Measurements from ENCODE around the gene GCN1. TPM values are rescaled to one million over a fixed set of nuclear protein-coding genes. Genes with fewer than 3 reads are reported as not detected.
"Not testable (repeated sequence)": the region's sequence is repeated elsewhere in the genome, so short reads cannot be mapped to it uniquely, and the experiment has no call there.

The GCN1 gene
- total and polyA plus RNA-seq, 2 donors from 2014 or later = 12.2 to 77.6 TPM

GRCh38 chr12:120238839-120239445 lies 44.4 kb upstream of the GCN1 start:
- DNase-seq (peak in 1 of 5 donors; percentile 56), FAIRE-seq (no peak)
- H3K27me3 ChIP-seq (ENCODE audit: control insufficient read depth, insufficient read depth, low read length) = no peaks in the 10 kb centered on the region
- peak overlapping the region; percentile 18 to 39 for H3K27ac ChIP-seq (ENCODE audit: low read depth in 2 of 2, low read length in 2 of 2)
- H3K9ac ChIP-seq (ENCODE audit: low read length in 3 of 3) = no peak overlapping the region
- intact Hi-C loops (cut with DNase I) = no loop called here
- peaks cover 8 to 85% (median 64%) of the 10 kb centered on the region in 3 donors for H3K4me1 ChIP-seq (ENCODE audit: control insufficient read depth in 2 of 3, insufficient read depth in 2 of 3, low read depth in 1 of 3, low read length in 3 of 3)
- H3K9me3 ChIP-seq (ENCODE audit: control insufficient read depth in 2 of 3, insufficient read depth in 1 of 3, low read length in 3 of 3) = no peaks in the 10 kb centered on the region
- H3K4me3 ChIP-seq (ENCODE audit: low read length in 3 of 3) = no peak overlapping the region
- TF ChIP-seq, protein P1, sequence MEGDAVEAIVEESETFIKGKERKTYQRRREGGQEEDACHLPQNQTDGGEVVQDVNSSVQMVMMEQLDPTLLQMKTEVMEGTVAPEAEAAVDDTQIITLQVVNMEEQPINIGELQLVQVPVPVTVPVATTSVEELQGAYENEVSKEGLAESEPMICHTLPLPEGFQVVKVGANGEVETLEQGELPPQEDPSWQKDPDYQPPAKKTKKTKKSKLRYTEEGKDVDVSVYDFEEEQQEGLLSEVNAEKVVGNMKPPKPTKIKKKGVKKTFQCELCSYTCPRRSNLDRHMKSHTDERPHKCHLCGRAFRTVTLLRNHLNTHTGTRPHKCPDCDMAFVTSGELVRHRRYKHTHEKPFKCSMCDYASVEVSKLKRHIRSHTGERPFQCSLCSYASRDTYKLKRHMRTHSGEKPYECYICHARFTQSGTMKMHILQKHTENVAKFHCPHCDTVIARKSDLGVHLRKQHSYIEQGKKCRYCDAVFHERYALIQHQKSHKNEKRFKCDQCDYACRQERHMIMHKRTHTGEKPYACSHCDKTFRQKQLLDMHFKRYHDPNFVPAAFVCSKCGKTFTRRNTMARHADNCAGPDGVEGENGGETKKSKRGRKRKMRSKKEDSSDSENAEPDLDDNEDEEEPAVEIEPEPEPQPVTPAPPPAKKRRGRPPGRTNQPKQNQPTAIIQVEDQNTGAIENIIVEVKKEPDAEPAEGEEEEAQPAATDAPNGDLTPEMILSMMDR (IDR thresholded peaks at IDR 0.05; ENCODE audit: borderline replicate concordance, extremely low read depth, insufficient read depth) = no peak
- no peaks in the 10 kb centered on the region for H3K36me3 ChIP-seq (ENCODE audit: control insufficient read depth in 2 of 3, insufficient read depth in 3 of 3, low read length in 3 of 3)

- peaks cover 8 to 83% (median 62%) of the 10 kb centered on the region in 3 donors for H3K4me1 ChIP-seq (ENCODE audit: control insufficient read depth in 2 of 3, insufficient read depth in 2 of 3, low read depth in 1 of 3, low read length in 3 of 3)
- H3K27ac ChIP-seq (ENCODE audit: low read depth in 2 of 2, low read length in 2 of 2) = peak overlapping the region in 1 of 2 donors; percentile 66
- TF ChIP-seq, protein P1 (IDR thresholded peaks at IDR 0.05; ENCODE audit: borderline replicate concordance, extremely low read depth, insufficient read depth) = no peak
- peak in 1 of 5 donors; percentile 65 for DNase-seq
- no peaks in the 10 kb centered on the region for H3K36me3 ChIP-seq (ENCODE audit: control insufficient read depth in 2 of 3, insufficient read depth in 3 of 3, low read length in 3 of 3)
- no peaks in the 10 kb centered on the region for H3K27me3 ChIP-seq (ENCODE audit: control insufficient read depth, insufficient read depth, low read length)
- H3K9me3 ChIP-seq (ENCODE audit: control insufficient read depth in 2 of 3, insufficient read depth in 1 of 3, low read length in 3 of 3) = no peaks in the 10 kb centered on the region
- no peak overlapping the region for H3K4me3 ChIP-seq (ENCODE audit: low read length in 3 of 3)
- no peak overlapping the region for H3K9ac ChIP-seq (ENCODE audit: low read length in 3 of 3)
- intact Hi-C loops (cut with DNase I) = no loop called here
- FAIRE-seq = no peak
Measured at GRCh38 chr12:120238217-120238616, 43.7 kb upstream of the GCN1 start.

GRCh38 chr12:120237360-120238171 lies 43.1 kb upstream of the GCN1 start:
- Histone ChIP-seq H3K9ac (ENCODE audit: low read length in 3 of 3) (no peak overlapping the region), H3K27ac (ENCODE audit: low read depth in 2 of 2, low read length in 2 of 2) (peak overlapping the region; percentile 66 to 69), H3K36me3 (ENCODE audit: control insufficient read depth in 2 of 3, insufficient read depth in 3 of 3, low read length in 3 of 3) (no peaks in the 10 kb centered on the region), H3K27me3 (ENCODE audit: control insufficient read depth, insufficient read depth, low read length) (no peaks in the 10 kb centered on the region), H3K4me1 (ENCODE audit: control insufficient read depth in 2 of 3, insufficient read depth in 2 of 3, low read depth in 1 of 3, low read length in 3 of 3) (peaks cover 8 to 78% (median 59%) of the 10 kb centered on the region in 3 donors), H3K9me3 (ENCODE audit: control insufficient read depth in 2 of 3, insufficient read depth in 1 of 3, low read length in 3 of 3) (no peaks in the 10 kb centered on the region), H3K4me3 (ENCODE audit: low read length in 3 of 3) (no peak overlapping the region)
- no peak for FAIRE-seq
- peak in 1 of 5 donors; percentile 91 for DNase-seq
- intact Hi-C loops (cut with DNase I) = no loop called here
- TF ChIP-seq, protein P1 (IDR thresholded peaks at IDR 0.05; ENCODE audit: borderline replicate concordance, extremely low read depth, insufficient read depth) = no peak

DNA sequence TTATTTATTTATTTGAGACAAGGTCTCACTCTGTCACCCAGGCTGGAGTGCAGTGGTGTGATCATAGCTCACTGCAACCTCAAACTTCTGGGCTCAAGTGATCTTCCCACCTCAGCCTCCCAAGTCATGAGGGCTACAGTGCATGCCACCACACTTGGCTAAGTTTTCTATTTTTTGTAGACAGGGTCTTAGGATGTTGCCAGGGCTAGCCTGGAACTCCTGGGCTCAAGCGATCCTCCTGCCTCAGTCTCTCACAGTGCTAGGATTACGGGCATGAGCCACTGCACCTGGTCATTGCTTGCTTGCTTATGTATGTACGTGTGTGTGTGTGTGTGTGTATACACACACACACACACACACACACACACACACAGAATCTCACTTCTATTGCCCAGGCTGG lies 42.3 kb upstream of the GCN1 start:
- DNase-seq; H3K4me3 ChIP-seq (ENCODE audit: low read length in 3 of 3); FAIRE-seq; H3K27me3 ChIP-seq (ENCODE audit: control insufficient read depth, insufficient read depth, low read length); H3K36me3 ChIP-seq (ENCODE audit: control insufficient read depth in 2 of 3, insufficient read depth in 3 of 3, low read length in 3 of 3); H3K27ac ChIP-seq (ENCODE audit: low read depth in 2 of 2, low read length in 2 of 2); H3K9ac ChIP-seq (ENCODE audit: low read length in 3 of 3); H3K9me3 ChIP-seq (ENCODE audit: control insufficient read depth in 2 of 3, insufficient read depth in 1 of 3, low read length in 3 of 3); intact Hi-C loops (cut with DNase I): not testable (repeated sequence)
- peaks cover 8 to 74% (median 59%) of the 10 kb centered on the region in 3 donors for H3K4me1 ChIP-seq (ENCODE audit: control insufficient read depth in 2 of 3, insufficient read depth in 2 of 3, low read depth in 1 of 3, low read length in 3 of 3)
